Ovary (tissue), 9 donors: ENCODE data around the gene RPS6KB2. TPM values are rescaled to one million over a fixed set of nuclear protein-coding genes. Genes with fewer than 3 reads are reported as not detected.

Experiments used
- DNase-seq, 5 donors: peaks; one replicate each; pipeline ENCODE4 v3.0.0-alpha.2; 2019 to 2020
- H3K27ac ChIP-seq, 2 donors: fragments of 200-600 bp; one replicate each; pipeline versions ENCODE4 v1.5.1 to v1.8.0; 2019 to 2022
- H3K27me3 ChIP-seq: fragments of 200-600 bp; one replicate; pipeline ENCODE4 v1.8.0; 2022
- H3K36me3 ChIP-seq: fragments of 200-600 bp; sonication (generic); one replicate; pipeline ENCODE4 v1.5.1; 2019
- H3K4me1 ChIP-seq: one replicate; pipeline ENCODE4 v1.8.1; 2013; ENCODE audit warnings: mild to moderate bottlenecking, moderate library complexity; ENCODE audit not compliant: insufficient read depth
- H3K4me3 ChIP-seq: fragments of 200-600 bp; sonication (generic); one replicate; pipeline ENCODE4 v1.5.1; 2017
- H3K9me3 ChIP-seq, 2 donors: fragments of 200-600 bp in 1 of 2; sonication (generic) in 1 of 2; one replicate each; pipeline versions ENCODE4 v1.5.1 to v1.8.1; 2013 to 2019; ENCODE audit warnings: mild to moderate bottlenecking in 1 of 2, moderate library complexity in 1 of 2
- CTCF ChIP-seq, 3 donors: fragments of 450-650 bp in 2 of 3; fragments of 200-600 bp in 1 of 3; IDR thresholded peaks; one replicate each; pipeline versions ENCODE4 v1.5.1 to v1.8.0; 2016 to 2022; ENCODE audit warnings: antibody characterized with exemption in 3 of 3, mild to moderate bottlenecking in 1 of 3
- EP300 ChIP-seq: sonication (generic); formaldehyde crosslinking; IDR thresholded peaks from one replicate; pipeline ENCODE4 v1.6.1; 2017; ENCODE audit warnings: antibody characterized with exemption
- POLR2A ChIP-seq: fragments of 450-650 bp; IDR thresholded peaks from one replicate; pipeline ENCODE4 v1.6.1; 2017; ENCODE audit warnings: antibody characterized with exemption, mild to moderate bottlenecking, moderate library complexity
- WGBS, 3 donors: extraction: QIAGEN DNeasy Blood & Tissue Kit in 1 of 3; methylation state at CpG; one replicate each; pipeline versions ENCODE4 v1.1.5 to v1.1.7; 2013 to 2017; 5-methylcytosine and 5-hydroxymethylcytosine counted together
- intact Hi-C, 4 donors: fragments of 100-400 bp; cut with DNase I; formaldehyde crosslinking; loops; one replicate each; pipeline versions ENCODE4 v1.11.0 to v1.15.1; 2022 to 2023
- polyA plus RNA-seq, 2 donors: library from polyadenylated mRNA; stranded (reverse); fragments of 200-250 nt in 1 of 2; fragments of 350-450 nt in 1 of 2; fragmentation: Illumina TruSeq in 1 of 2; extraction: RNeasy Lipid Tissue Mini Kit (QIAGEN cat#74804) in 1 of 2; gene quantifications; one replicate each; pipeline ENCODE4 v1.2.3, GENCODE V29; 2013 to 2014
- total RNA-seq, 7 donors: library from RNA; depleted of rRNA in 2 of 7; stranded (reverse); fragments of >200 nt in 2 of 7; fragmentation: NEBNext Ultra II Directional in 3 of 7; extraction: Animal tissue kit (Norgen Biotek cat#: 25700) in 3 of 7; gene quantifications; one replicate each; pipeline versions ENCODE4 v1.1.0 to v1.2.4, GENCODE V29; 2016 to 2023
- donor health status: DM: no; HTN: no; CAD: no; lungs with moderate emphysema.
- donor health status: DM: no; HTN: no; CAD: no.
- donor health status: Bipolar disorder and iron deficiency.
- donor health status: DM: yes; HTN: yes; CAD: no.
- donor health status: DM: no; HTN: no; CAD: no.
- donor health status: DM: yes; HTN: yes; CAD: no.

RPS6KB2 gene
- total and polyA plus RNA-seq, 9 donors: 10.4 to 38.6 (median 33.1) TPM

GRCh38 chr11:67450796-67451657 is 22.7 kb downstream of the RPS6KB2 start:
- Histone ChIP-seq H3K4me3 (no peak overlapping the region), H3K9me3 (no peaks in the 10 kb centered on the region), H3K4me1 (no peaks in the 10 kb centered on the region), H3K27me3 (no peaks in the 10 kb centered on the region), H3K27ac (no peak overlapping the region), H3K36me3 (no peaks in the 10 kb centered on the region)
- intact Hi-C loops: no loop called here
- DNase-seq: no peak
- WGBS, 3 donors: 83 to 88% (median 85%) methylated on average over 25 of the region's 25 CpGs
- TF ChIP-seq EP300: no peak
- no peak for TF ChIP-seq POLR2A
- TF ChIP-seq CTCF (IDR thresholded peaks at IDR 0.05): no peak

- H3K4me3 ChIP-seq: no peak overlapping the region
- intact Hi-C loops: no loop called here
- no peak for TF ChIP-seq CTCF (IDR thresholded peaks at IDR 0.05)
- no peak overlapping the region for H3K27ac ChIP-seq
- no peaks in the 10 kb centered on the region for H3K4me1 ChIP-seq
- H3K9me3 ChIP-seq: no peaks in the 10 kb centered on the region
- DNase-seq: no peak
- no peaks in the 10 kb centered on the region for H3K27me3 ChIP-seq
- WGBS, 3 donors: 91 to 95% (median 92%) methylated on average over 14 of the region's 14 CpGs
- no peaks in the 10 kb centered on the region for H3K36me3 ChIP-seq
These were observed 23.3 kb downstream of the RPS6KB2 start for GRCh38 chr11:67451658-67451976.

GRCh38 chr11:67452141-67452952 is 24.1 kb downstream of the RPS6KB2 start, which contains the start of gene GPR152:
TSS of gene GPR152 (minus strand) at chr11:67452729. CDS start at chr11:67452724, 5 bp downstream.
- no peak for DNase-seq
- Histone ChIP-seq H3K9me3 (no peaks in the 10 kb centered on the region), H3K27me3 (no peaks in the 10 kb centered on the region), H3K36me3 (no peaks in the 10 kb centered on the region), H3K4me3 (no peak within 1 kb of the TSS), H3K27ac (no peak within 1 kb of the TSS), H3K4me1 (no peaks in the 10 kb centered on the region)
- 80 to 88% (median 80%) methylated on average over 27 to 33 of the region's 33 CpGs for WGBS, 3 donors
- TF ChIP-seq EP300 (no peak), CTCF (IDR thresholded peaks at IDR 0.05) (no peak), POLR2A (no peak)
- intact Hi-C loops: no loop called here

- no peaks in the 10 kb centered on the region for H3K36me3 ChIP-seq
- no peak overlapping the region for H3K4me3 ChIP-seq
- H3K4me1 ChIP-seq: no peaks in the 10 kb centered on the region
- no peak for TF ChIP-seq EP300
- no peak for TF ChIP-seq POLR2A
- no peak for TF ChIP-seq CTCF (IDR thresholded peaks at IDR 0.05)
- no peak overlapping the region for H3K27ac ChIP-seq
- H3K27me3 ChIP-seq: no peaks in the 10 kb centered on the region
- 78 to 88% (median 85%) methylated on average over 19 to 21 of the region's 21 CpGs for WGBS, 3 donors
- no peaks in the 10 kb centered on the region for H3K9me3 ChIP-seq
- peak in 1 of 5 donors; percentile 14 for DNase-seq
- intact Hi-C loops: no loop called here
These were observed 25.8 kb downstream of the RPS6KB2 start for GRCh38 chr11:67453816-67454732.
